Middle frontal gyrus (tissue), 1 donor: ENCODE results near the gene ACOT7.
"Not testable (repeated sequence)": the region's sequence is repeated elsewhere in the genome, so short reads cannot be mapped to it uniquely, and the experiment has no call there.

Experiments used
- DNase-seq: peaks from one replicate; pipeline ENCODE4 v3.0.0-alpha.2; 2015; ENCODE audit warnings: low spot score; ENCODE audit errors: extremely low spot score

Gene ACOT7

GRCh38 chr1:6239950-6240768 lies 153.4 kb downstream of the ACOT7 start:
- DNase-seq = no peak

- no peak for DNase-seq
These were observed 154.3 kb downstream of the ACOT7 start for GRCh38 chr1:6239213-6239752.

- no peak for DNase-seq
These were observed 156.5 kb downstream of the ACOT7 start for GRCh38 chr1:6237093-6237492.

DNA sequence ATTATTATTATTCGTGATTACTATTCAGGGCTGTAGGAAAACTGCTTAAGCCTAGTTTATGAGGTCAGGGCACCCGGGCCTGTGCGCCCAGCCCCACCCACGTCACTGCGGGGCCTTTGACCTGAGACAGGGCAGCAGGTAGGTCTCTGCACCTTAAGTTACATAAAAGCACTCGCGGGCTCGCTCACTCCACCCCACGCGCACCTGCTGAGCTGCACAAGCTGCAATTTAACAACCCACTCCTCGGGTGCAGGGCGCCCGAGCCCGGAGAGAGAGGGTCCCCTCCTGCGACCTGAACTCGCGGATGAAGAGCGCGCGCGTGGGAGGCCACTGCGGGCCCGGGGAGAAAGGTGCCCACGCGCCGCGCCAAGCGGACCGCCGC lies 158.3 kb downstream of the ACOT7 start:
- DNase-seq = no peak

GRCh38 chr1:6234502-6235295 lies 158.9 kb downstream of the ACOT7 start:
- no peak for DNase-seq

- DNase-seq = no peak
These were observed 160.2 kb downstream of the ACOT7 start for GRCh38 chr1:6233376-6233775.

DNA sequence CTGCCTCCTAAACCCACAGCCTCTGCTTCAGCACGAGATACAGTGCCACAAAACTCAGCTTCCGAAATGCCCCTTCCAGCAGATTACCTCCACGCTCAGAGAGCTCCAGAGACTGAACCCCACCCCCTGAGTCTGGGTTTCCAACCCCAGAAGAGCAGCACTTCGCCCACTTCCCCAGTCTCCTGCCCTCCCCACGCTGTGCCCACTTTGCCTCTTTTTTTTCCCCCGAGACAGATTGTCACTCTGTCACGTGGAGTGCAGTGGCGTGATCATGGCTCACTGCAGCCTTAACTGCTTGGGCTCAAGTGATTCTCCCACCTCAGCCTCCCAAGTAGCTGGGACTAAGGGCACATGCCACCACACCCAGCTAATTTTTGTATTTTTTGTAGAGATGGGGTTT lies 167.9 kb downstream of the ACOT7 start:
- DNase-seq = no peak

- no peak for DNase-seq
These were observed 168.8 kb downstream of the ACOT7 start for GRCh38 chr1:6224718-6225117.

- DNase-seq = no peak
These were observed 169.9 kb downstream of the ACOT7 start for GRCh38 chr1:6223617-6224016.

GRCh38 chr1:6222636-6223035 lies 170.9 kb downstream of the ACOT7 start:
- DNase-seq = no peak

DNA sequence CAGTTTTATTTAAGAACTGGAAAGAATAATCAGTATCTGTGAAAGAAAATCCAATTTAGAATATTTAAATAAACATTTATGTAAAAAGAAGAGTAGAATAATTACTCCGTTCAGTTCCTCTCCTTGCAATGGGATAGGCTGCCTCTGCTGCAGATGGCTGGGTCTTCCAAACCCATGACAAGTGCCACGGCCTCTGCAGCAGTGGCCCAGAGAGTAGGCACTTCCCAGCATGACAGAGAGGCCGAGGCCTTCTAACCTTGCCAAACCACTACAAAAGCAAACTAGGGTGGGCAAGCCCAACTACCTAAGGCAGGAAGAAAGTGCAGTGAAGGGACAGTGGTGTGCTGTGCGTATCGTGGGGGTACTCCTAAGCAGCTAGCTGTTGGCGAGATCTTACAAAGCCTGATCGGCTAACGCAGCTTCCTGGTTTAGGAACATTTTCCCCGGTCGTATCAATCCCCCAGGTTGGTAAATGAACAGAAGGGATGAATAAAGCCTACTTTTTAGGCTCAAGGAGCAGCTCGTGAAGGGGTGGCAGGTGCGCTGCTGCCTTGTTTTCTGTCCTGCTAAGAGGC lies 172.3 kb downstream of the ACOT7 start:
- no peak for DNase-seq

DNA sequence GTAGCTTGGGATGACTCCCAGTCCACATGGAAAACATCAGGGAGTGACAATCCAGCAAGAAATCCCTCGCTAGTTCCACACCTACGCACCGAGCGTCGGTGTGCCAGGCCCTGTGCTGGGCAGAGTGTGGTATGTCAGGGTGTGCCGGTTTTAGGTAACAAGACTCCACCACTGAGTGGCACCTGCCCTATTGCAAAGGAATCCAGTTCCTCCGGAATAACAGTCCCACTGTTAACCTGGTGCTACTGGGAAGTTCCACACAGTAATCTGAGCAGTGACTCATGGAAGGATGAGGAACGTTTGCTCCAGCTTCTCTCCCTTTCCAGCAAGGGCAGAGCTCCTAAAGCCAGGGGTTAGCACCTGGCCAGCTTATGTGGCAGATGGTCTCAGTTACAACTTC lies 173.3 kb downstream of the ACOT7 start:
- DNase-seq = no peak

DNA sequence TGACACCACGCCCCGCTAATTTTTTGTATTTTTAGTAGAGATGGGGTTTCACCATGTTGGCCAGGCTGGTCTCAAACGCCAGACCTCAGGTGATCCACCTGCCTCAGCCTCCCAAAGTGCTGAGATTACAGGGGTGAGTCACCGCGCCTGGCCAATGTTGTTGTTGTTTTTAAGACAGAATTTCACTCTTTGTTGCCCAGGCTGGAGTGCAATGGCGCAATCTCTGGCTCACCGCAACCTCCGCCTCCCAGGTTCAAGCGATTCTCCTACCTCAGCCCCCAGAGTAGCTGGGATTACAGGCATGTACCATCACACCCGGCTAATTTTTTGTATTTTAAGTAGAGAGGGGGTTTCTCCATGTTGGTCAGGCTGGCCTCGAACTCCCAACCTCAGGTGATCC lies 173.9 kb downstream of the ACOT7 start:
- not testable (repeated sequence) for DNase-seq

DNA sequence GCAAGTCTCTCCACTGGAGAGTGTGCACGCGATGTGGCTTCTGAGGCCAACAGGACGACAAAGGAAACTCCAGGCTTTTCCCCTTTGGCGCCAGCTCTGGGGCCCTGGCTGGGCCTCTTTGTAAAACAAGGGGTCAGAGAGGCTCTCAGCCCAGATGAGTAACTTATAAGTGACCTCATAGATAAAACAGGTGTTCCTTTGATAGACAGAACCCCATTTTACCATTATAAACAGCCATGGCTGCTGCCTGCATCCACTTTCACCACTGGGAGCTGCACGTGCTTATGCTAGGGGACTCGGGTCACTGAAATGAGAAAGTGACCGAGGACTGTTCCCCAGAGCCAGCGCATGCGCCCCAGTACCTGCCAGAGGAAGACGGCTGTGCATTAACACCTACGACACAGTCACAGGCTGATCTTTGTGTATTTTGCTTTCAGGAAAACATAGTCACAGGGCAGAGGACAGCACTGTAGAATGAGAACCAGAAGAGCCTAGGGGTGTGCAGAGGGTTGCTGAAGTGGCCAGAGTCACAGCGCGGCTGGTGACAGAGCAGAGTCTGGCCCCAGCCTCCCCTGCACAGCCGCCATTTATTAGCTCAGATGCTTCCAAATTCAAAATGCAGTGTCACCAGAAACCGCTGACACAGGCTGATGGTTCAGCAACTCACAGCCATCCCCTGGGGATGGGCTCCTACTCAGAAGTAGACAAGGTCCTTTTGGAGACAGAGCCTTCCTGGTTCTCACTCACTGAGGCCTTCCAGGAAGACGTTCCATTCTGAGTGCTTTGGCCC lies 175.0 kb downstream of the ACOT7 start:
- DNase-seq = no peak
